HepG2 (cell line): ENCODE results near the gene GABRB1. TPM values are rescaled to one million over a fixed set of nuclear protein-coding genes. Genes with fewer than 3 reads are reported as not detected.

ENCODE experiments used
- CENPT ChIP-seq: sonication (generic); formaldehyde crosslinking; IDR thresholded peaks from 2 replicates; pipeline ENCODE4 v1.8.0; 2022; ENCODE audit warnings: low read depth, mild to moderate bottlenecking, moderate library complexity, missing genetic modification reagents
- CSRNP1 ChIP-seq: sonication (generic); formaldehyde crosslinking; IDR thresholded peaks from 2 replicates; pipeline ENCODE4 v1.8.1; 2023; ENCODE audit warnings: mild to moderate bottlenecking, missing genetic modification reagents
- ELK4 ChIP-seq: sonication (generic); formaldehyde crosslinking; IDR thresholded peaks from 2 replicates; pipeline ENCODE4 v1.9.0; 2021; ENCODE audit warnings: missing genetic modification reagents, borderline replicate concordance
- FOXA3 ChIP-seq: IDR thresholded peaks from 2 replicates; pipeline ENCODE4 v1.6.1; 2016; ENCODE audit warnings: missing genetic modification reagents, missing compliant biosample characterization
- GLI4 ChIP-seq: sonication (generic); formaldehyde crosslinking; IDR thresholded peaks from 2 replicates; pipeline ENCODE4 v1.5.1; 2020; ENCODE audit warnings: missing genetic modification reagents, mild to moderate bottlenecking, moderate library complexity, borderline replicate concordance
- HIC2 ChIP-seq: sonication (generic); formaldehyde crosslinking; IDR thresholded peaks from 2 replicates; pipeline ENCODE4 v1.9.0; 2022; ENCODE audit warnings: low read depth, missing genetic modification reagents
- KAT8 ChIP-seq: IDR thresholded peaks from 2 replicates; pipeline ENCODE4 v1.6.1; 2016; ENCODE audit warnings: missing genetic modification reagents, missing compliant biosample characterization
- MED1 ChIP-seq: sonication (generic); formaldehyde crosslinking; IDR thresholded peaks from 2 replicates; pipeline ENCODE4 v1.4.0; 2020; ENCODE audit warnings: missing genetic modification reagents
- MIER3 ChIP-seq: IDR thresholded peaks from 2 replicates; pipeline ENCODE4 v1.6.1; 2016; ENCODE audit warnings: missing compliant biosample characterization, borderline replicate concordance
- MLLT10 ChIP-seq: sonication (generic); formaldehyde crosslinking; IDR thresholded peaks from 2 replicates; pipeline ENCODE4 v1.4.0; 2020; ENCODE audit warnings: missing genetic modification reagents
- U2AF1 ChIP-seq: fragments of 200-400 bp; formaldehyde crosslinking; optimal IDR thresholded peaks from 2 replicates; pipeline ENCODE3; 2017; ENCODE audit warnings: mild to moderate bottlenecking, low read depth, low read length
- ZBTB3 ChIP-seq: sonication (generic); formaldehyde crosslinking; IDR thresholded peaks from 2 replicates; pipeline ENCODE4 v1.4.0; 2020; ENCODE audit warnings: low read depth, mild to moderate bottlenecking, moderate library complexity, missing genetic modification reagents, borderline replicate concordance
- ZBTB33 ChIP-seq: sonication (generic); formaldehyde crosslinking; IDR thresholded peaks from 2 replicates; pipeline ENCODE4 v1.4.0; 2020; ENCODE audit warnings: missing genetic modification reagents
- ZNF235 ChIP-seq: sonication (generic); formaldehyde crosslinking; IDR thresholded peaks from 2 replicates; pipeline ENCODE4 v1.8.1; 2023; ENCODE audit warnings: mild to moderate bottlenecking, missing genetic modification reagents, borderline replicate concordance
- ZNF251 ChIP-seq: sonication (generic); formaldehyde crosslinking; IDR thresholded peaks from 2 replicates; pipeline ENCODE4 v1.9.0; 2021; ENCODE audit warnings: mild to moderate bottlenecking, missing genetic modification reagents
- ZNF317 ChIP-seq: sonication (generic); formaldehyde crosslinking; IDR thresholded peaks from 2 replicates; pipeline ENCODE4 v1.5.0; 2020; ENCODE audit warnings: mild to moderate bottlenecking, missing genetic modification reagents
- ZNF350 ChIP-seq: sonication (generic); formaldehyde crosslinking; IDR thresholded peaks from 2 replicates; pipeline ENCODE4 v1.4.0; 2020; ENCODE audit warnings: mild to moderate bottlenecking, low read depth, missing genetic modification reagents, borderline replicate concordance
- ZNF468 ChIP-seq: sonication (generic); formaldehyde crosslinking; IDR thresholded peaks from 2 replicates; pipeline ENCODE4 v1.8.0; 2022; ENCODE audit warnings: mild to moderate bottlenecking, moderate library complexity, missing genetic modification reagents
- ZNF790 ChIP-seq: sonication (generic); formaldehyde crosslinking; IDR thresholded peaks from 2 replicates; pipeline ENCODE4 v1.8.0; 2022; ENCODE audit warnings: missing genetic modification reagents, mild to moderate bottlenecking, borderline replicate concordance
- ZNF878 ChIP-seq: sonication (generic); formaldehyde crosslinking; IDR thresholded peaks from 2 replicates; pipeline ENCODE4 v1.8.1; 2023; ENCODE audit warnings: mild to moderate bottlenecking, missing genetic modification reagents, moderate library complexity
- ZUFSP ChIP-seq: sonication (generic); formaldehyde crosslinking; IDR thresholded peaks from 2 replicates; pipeline ENCODE4 v1.9.0; 2021; ENCODE audit warnings: missing genetic modification reagents, mild to moderate bottlenecking, borderline replicate concordance
- polyA plus RNA-seq, 8 experiments: library from polyadenylated mRNA; depleted of rRNA in 3 of 8; stranded (reverse) in 7 of 8; unstranded in 1 of 8; fragments of >200 nt; fragmentation: Illumina TruSeq in 4 of 8; extraction: Trizol in 4 of 8; gene quantifications; 2 replicates each; pipeline versions ENCODE4 v1.2.1 to v1.2.3, GENCODE V29; 2011 to 2016; ENCODE audit warnings: low read depth in 4 of 8, missing spikeins in 1 of 8, mixed read lengths in 1 of 8; ENCODE audit not compliant: insufficient read depth in 1 of 8
- total RNA-seq, 5 experiments: library from RNA; depleted of rRNA; stranded (reverse); fragments of >200 nt; fragmentation: Illumina TruSeq; extraction: Trizol; gene quantifications; 2 replicates each; pipeline ENCODE4 v1.2.3, GENCODE V29; 2016; ENCODE audit warnings: low read depth in 1 of 5

GABRB1 gene
- total and polyA plus RNA-seq, 2 of the 13 experiments (the other 11 are each of a cell fraction or from before 2014, with no cell fraction given), result not detected

- TF ChIP-seq MLLT10 (CRISPR knock-in tag), result no peak
- TF ChIP-seq MIER3 (CRISPR knock-in tag), result peak; percentile 52; the same call in 1 of the 2 replicates
- TF ChIP-seq HIC2 (CRISPR knock-in tag), result no peak
- no peak for TF ChIP-seq ZBTB3 (CRISPR knock-in tag)
- 0 out of 2 replicates have a peak, but pooled peaks have one; percentile 25 for TF ChIP-seq CENPT (CRISPR knock-in tag)
- peak; percentile 37; the same call in 1 of the 2 replicates for TF ChIP-seq MED1 (CRISPR knock-in tag)
- no peak for TF ChIP-seq ZNF317
- peak; percentile 90 for TF ChIP-seq KAT8 (CRISPR knock-in tag)
- TF ChIP-seq ZUFSP (CRISPR knock-in tag), result no peak
- TF ChIP-seq ZNF878, result no peak
- peak; percentile 31; the same call in 1 of the 2 replicates for TF ChIP-seq ZNF235 (CRISPR knock-in tag)
- TF ChIP-seq ELK4 (CRISPR knock-in tag), result no peak
- TF ChIP-seq U2AF1, result no peak
- TF ChIP-seq ZNF350 (CRISPR knock-in tag), result peak; percentile 82
- no peak for TF ChIP-seq ZNF251 (CRISPR knock-in tag)
- peak; percentile 22; the same call in 1 of the 2 replicates for TF ChIP-seq FOXA3 (CRISPR knock-in tag)
- TF ChIP-seq GLI4, result no peak
- no peak; the same call in 1 of the 2 replicates for TF ChIP-seq ZNF790
- TF ChIP-seq ZNF468 (CRISPR knock-in tag), result no peak
- peak; percentile 86; the same call in 1 of the 2 replicates for TF ChIP-seq CSRNP1 (CRISPR knock-in tag)
- no peak for TF ChIP-seq ZBTB33 (CRISPR knock-in tag)
These were observed 432.0 kb downstream of the GABRB1 start, which contains the start of gene COMMD8 (continued) for GRCh38 chr4:47463235-47463956.
